Lower lobe of right lung (tissue), 2 donors: Measurements from ENCODE around the gene AGAP6. TPM values are rescaled to one million over a fixed set of nuclear protein-coding genes. Genes with fewer than 3 reads are reported as not detected.
"Not testable (repeated sequence)": the region's sequence is repeated elsewhere in the genome, so short reads cannot be mapped to it uniquely, and the experiment has no call there.

Experiments used
- ATAC-seq, 2 donors: fragments of 200-7000 bp; cut with Tn5 transposase; one replicate each; pipeline ENCODE4 v1.9.1; 2020 to 2022; ENCODE audit warnings: mild to moderate bottlenecking in 2 of 2, moderate library complexity in 2 of 2
- DNase-seq: peaks from one replicate; pipeline ENCODE4 v3.0.0-alpha.2; 2020
- H3K27ac ChIP-seq: fragments of 200-600 bp; one replicate; pipeline ENCODE4 v1.8.0; 2022
- H3K27me3 ChIP-seq: fragments of 200-600 bp; one replicate; pipeline ENCODE4 v1.8.0; 2022; ENCODE audit warnings: low read depth
- H3K36me3 ChIP-seq: fragments of 200-600 bp; one replicate; pipeline ENCODE4 v1.8.0; 2022; ENCODE audit warnings: mild to moderate bottlenecking
- H3K4me1 ChIP-seq: fragments of 200-600 bp; one replicate; pipeline ENCODE4 v1.8.0; 2022
- H3K4me3 ChIP-seq: fragments of 200-600 bp; one replicate; pipeline ENCODE4 v1.8.0; 2022; ENCODE audit warnings: mild to moderate bottlenecking
- H3K9me3 ChIP-seq: fragments of 200-600 bp; one replicate; pipeline ENCODE4 v1.8.0; 2022
- intact Hi-C: fragments of 100-400 bp; cut with DNase I; formaldehyde crosslinking; loops from one replicate; pipeline ENCODE4 v1.11.0; 2022
- long read RNA-seq: library from polyadenylated mRNA; unstranded; transcript quantifications from one replicate; pipeline ENCODE4 v2.0.0, GENCODE V29; 2021
- total RNA-seq: library from RNA; stranded (reverse); fragmentation: NEBNext Ultra II Directional; extraction: Animal tissue kit (Norgen Biotek cat#: 25700); gene quantifications from one replicate; pipeline ENCODE4 v1.2.1, GENCODE V29; 2021
- donor health status: DM: no; HTN: yes; CAD: no; lungs with severe emphysema.

Gene AGAP6
- 12.5 TPM for total RNA-seq
- long read RNA-seq, partial matches to known transcripts: 0 of 17 reads
- long read RNA-seq, other reads (novel, unspliced or antisense): 15 of 17 reads

GRCh38 chr10:49988376-49988775, at the start of gene AGAP6:
Gene AGAP6 (plus strand): TSS chr10:49988406. CDS start chr10:49988716, 310 bp downstream.
- H3K9me3 ChIP-seq, H3K4me3 ChIP-seq, DNase-seq, H3K27ac ChIP-seq, ATAC-seq, H3K4me1 ChIP-seq, H3K27me3 ChIP-seq, H3K36me3 ChIP-seq, intact Hi-C loops: not testable (repeated sequence)

DNA sequence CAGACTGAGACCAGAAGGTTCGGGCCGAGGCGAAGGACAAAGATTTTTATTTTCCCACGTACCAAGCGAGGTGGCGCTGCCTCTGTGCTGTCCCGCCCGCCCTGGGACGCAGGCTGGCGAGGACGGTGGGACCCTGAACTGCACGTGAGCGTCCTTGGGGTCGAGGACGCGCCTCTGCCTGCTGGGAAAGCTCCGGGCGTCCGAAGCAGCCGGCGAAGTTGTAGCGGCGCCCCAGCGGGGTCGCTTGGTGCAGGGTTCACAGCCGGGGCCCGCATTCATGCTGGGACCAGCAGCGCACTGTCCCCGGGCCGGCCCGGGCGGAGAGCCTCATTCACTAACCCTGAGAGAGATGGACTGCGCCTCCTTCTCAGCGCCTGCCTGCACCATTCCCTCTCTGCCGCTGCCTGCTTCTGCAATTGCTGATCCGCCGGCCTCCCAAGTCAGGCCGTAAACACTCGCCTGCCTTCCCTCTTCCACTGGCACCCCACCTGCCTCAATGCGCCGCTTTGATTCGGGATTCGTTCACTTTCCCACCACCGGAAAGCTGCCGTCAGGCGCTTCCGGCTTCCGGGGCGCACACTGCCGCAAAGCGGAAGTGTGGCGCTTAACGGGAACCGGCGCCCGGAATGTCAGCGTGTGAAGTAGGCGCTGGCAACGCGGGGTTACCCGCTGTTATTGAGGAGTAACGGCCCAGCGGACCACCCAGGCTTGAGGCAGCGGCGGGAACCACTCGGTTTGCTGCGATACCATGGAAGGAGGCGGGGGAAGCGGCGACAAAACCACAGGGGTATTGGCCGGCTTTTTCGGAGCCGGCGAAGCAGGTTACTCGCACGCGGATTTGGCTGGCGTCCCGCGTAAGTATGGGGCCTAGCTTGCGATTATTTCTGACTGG, 46.5 kb upstream of the AGAP6 start, which contains the start of the genes PARG and TIMM23B:
PARG (minus strand) TSS at position 581 of the 892 bp plus-strand sequence; CDS start at position 279, 302 bp downstream.
TIMM23B (plus strand) TSS at position 607 of the 892 bp plus-strand sequence; CDS start at position 749, 142 bp downstream.
- Histone ChIP-seq H3K27ac (peak within 1 kb of the TSS; percentile 75), H3K4me3 (peak within 1 kb of the TSS; percentile 78), H3K4me1 (peaks cover 18% of the 10 kb centered on the region)
- DNase-seq: peak; percentile 88
- H3K36me3 ChIP-seq, H3K27me3 ChIP-seq, intact Hi-C loops, H3K9me3 ChIP-seq: not testable (repeated sequence)
- ATAC-seq: peak; percentile 98 to 99

GRCh38 chr10:49942339-49942705, 45.9 kb upstream of the AGAP6 start:
- DNase-seq, H3K27me3 ChIP-seq, H3K9me3 ChIP-seq, intact Hi-C loops: not testable (repeated sequence)
- H3K27ac ChIP-seq: peak overlapping the region; percentile 75
- H3K4me1 ChIP-seq: peaks cover 18% of the 10 kb centered on the region
- peak in 1 of 2 donors; percentile 48 for ATAC-seq
- peaks cover 13% of the 10 kb centered on the region for H3K36me3 ChIP-seq
- peak overlapping the region; percentile 78 for H3K4me3 ChIP-seq

DNA sequence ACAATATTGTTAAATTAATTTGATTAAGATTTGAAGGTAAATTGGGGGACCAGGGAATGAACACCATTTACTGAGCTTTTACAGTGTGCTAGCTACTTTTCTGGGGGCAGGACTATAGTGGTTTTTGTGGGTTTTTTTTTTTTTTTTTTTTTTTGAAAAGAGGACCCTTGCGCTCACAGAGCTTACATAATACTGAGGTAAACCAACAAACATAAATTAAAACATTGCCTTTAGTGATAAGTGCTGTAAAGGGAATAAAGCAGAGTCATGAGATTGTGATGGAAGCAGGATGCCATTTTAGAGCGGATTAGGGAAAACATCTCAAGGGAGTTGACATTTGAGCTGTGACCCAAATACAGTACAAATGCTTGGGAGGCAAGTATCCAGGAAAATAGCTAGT, 44.6 kb upstream of the AGAP6 start:
- intact Hi-C loops: not testable (repeated sequence)

GRCh38 chr10:49948142-49948541, 40.1 kb upstream of the AGAP6 start:
- ATAC-seq, H3K4me1 ChIP-seq, intact Hi-C loops, H3K9me3 ChIP-seq, H3K4me3 ChIP-seq, H3K27ac ChIP-seq, DNase-seq, H3K27me3 ChIP-seq: not testable (repeated sequence)
- peaks cover 19% of the 10 kb centered on the region for H3K36me3 ChIP-seq

More for the DNA sequence above, 44.6 kb upstream of the AGAP6 start:
- not testable (repeated sequence) for DNase-seq, H3K27ac ChIP-seq, H3K27me3 ChIP-seq, ATAC-seq, H3K9me3 ChIP-seq, H3K4me3 ChIP-seq
- peaks cover 18% of the 10 kb centered on the region for H3K4me1 ChIP-seq
- peaks cover 19% of the 10 kb centered on the region for H3K36me3 ChIP-seq

GRCh38 chr10:49948737-49949136, 39.5 kb upstream of the AGAP6 start:
- ATAC-seq, H3K27me3 ChIP-seq, H3K9me3 ChIP-seq, H3K4me1 ChIP-seq, DNase-seq, H3K27ac ChIP-seq, intact Hi-C loops, H3K4me3 ChIP-seq: not testable (repeated sequence)
- H3K36me3 ChIP-seq: peaks cover 19% of the 10 kb centered on the region

DNA sequence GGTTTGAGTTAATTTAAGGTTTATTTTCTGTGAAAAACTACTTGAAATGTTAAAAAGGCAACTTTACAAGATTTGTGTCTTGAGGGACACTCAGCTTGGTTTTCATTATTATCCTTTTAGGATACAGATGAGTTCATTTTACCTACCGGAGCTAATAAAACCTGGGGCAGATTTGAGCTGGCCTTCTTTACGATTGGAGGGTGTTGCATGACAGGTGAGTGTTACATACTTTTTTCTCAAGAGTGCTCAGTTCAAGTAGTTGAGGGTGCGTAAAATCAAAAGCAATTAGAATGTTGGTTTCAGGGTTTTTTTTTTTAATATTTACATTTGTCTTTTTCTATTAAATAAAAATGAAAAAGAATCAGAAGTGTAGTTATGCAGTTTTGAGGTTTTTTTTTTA, 36.2 kb upstream of the AGAP6 start:
- H3K4me3 ChIP-seq, intact Hi-C loops, H3K4me1 ChIP-seq, H3K9me3 ChIP-seq, DNase-seq, H3K27me3 ChIP-seq, H3K27ac ChIP-seq: not testable (repeated sequence)
- peak in 1 of 2 donors; percentile 59 for ATAC-seq
- H3K36me3 ChIP-seq: peaks cover 25% of the 10 kb centered on the region

DNA sequence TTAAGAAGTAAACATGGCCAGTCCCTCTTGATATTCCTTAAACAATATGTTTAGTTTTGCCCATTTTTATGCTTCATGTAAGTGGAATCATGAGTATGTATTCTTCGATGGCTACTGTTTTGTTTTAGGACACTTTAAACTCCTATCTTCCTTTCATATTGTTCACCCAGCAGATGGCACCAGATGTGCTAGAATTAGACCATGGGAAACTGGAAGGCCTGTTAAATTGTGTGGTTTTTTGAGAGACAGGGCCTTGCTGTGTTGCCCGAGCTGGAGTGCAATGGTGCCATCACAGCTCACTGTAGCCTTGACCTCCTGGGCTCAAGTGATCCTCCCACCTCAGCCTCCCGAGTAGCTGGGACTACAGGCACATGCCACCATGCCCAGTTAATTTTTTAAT, 35.1 kb upstream of the AGAP6 start:
- H3K4me3 ChIP-seq, H3K27me3 ChIP-seq, DNase-seq, ATAC-seq, H3K4me1 ChIP-seq, H3K9me3 ChIP-seq, H3K27ac ChIP-seq, intact Hi-C loops: not testable (repeated sequence)
- H3K36me3 ChIP-seq: peaks cover 25% of the 10 kb centered on the region

- H3K36me3 ChIP-seq, H3K27me3 ChIP-seq, DNase-seq, H3K4me3 ChIP-seq, H3K9me3 ChIP-seq, intact Hi-C loops, H3K4me1 ChIP-seq, H3K27ac ChIP-seq, ATAC-seq: not testable (repeated sequence)
Measured at GRCh38 chr10:49970331-49970857, 17.8 kb upstream of the AGAP6 start.

DNA sequence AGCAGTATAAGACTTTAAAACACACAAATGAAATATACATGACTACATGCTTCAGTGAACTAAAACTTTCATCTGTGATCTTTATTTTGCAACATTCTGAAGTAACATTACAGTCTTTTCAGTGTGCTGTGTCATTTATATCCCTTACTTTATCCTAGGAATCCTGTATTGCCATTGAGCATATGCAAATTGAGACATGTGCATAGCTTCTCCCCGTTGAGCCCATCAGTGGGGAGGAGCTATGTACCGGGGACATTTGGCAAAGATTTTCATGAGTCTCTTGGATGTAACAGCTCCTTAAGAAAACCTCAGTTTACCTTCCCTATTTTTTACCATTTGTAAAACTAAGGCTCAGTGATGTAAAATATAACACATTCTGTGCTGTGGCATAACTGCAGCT, 16.7 kb upstream of the AGAP6 start:
- intact Hi-C loops, ATAC-seq: not testable (repeated sequence)

DNA sequence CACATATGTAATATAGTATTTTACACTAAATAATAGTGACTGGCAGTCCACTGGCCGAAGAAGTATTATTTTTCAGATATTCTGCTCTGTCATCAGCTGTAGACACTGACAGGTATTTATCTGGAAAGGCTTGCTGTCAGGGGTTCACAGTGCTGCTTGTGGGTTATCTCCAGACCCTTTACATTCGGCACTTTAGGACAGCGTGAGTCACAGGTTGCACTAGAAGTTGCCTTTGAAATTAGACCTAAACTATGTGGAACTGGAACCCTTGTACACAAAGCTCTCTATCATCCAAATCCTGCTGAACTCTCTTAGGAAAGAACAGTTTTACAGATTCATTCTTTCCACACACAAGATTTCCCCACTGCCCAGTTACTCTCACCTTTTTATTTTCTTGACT, 16.1 kb upstream of the AGAP6 start:
- intact Hi-C loops, H3K4me3 ChIP-seq, DNase-seq, H3K9me3 ChIP-seq, H3K4me1 ChIP-seq, H3K27me3 ChIP-seq, ATAC-seq, H3K36me3 ChIP-seq, H3K27ac ChIP-seq: not testable (repeated sequence)

More for the DNA sequence above, 16.7 kb upstream of the AGAP6 start:
- H3K4me3 ChIP-seq, H3K36me3 ChIP-seq, H3K4me1 ChIP-seq, DNase-seq, H3K9me3 ChIP-seq, H3K27me3 ChIP-seq, H3K27ac ChIP-seq: not testable (repeated sequence)

DNA sequence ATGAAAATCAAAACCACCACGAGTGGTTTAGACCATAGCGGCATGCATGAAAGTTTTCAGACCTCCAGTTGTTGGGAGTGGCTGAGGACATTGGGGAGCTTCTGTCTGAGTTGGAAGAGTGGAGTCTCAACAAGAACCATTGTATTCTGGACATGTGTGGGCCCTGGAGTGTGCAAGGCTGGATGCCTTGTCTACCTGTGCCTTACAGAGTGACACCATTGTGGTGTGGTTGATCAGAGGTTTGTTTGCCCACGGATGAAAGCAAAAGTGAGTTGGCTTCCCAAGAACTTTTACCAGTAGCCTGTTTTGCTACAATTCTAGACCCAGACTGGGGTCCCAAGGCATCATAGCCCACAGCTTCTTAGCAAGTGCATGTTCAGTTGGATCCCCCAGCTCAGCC, 10.4 kb upstream of the AGAP6 start:
- intact Hi-C loops, ATAC-seq, H3K9me3 ChIP-seq, H3K27me3 ChIP-seq, H3K36me3 ChIP-seq, H3K4me3 ChIP-seq, H3K4me1 ChIP-seq, DNase-seq, H3K27ac ChIP-seq: not testable (repeated sequence)

- H3K9me3 ChIP-seq, H3K27me3 ChIP-seq, H3K27ac ChIP-seq, ATAC-seq, DNase-seq, H3K4me3 ChIP-seq, H3K4me1 ChIP-seq, intact Hi-C loops, H3K36me3 ChIP-seq: not testable (repeated sequence)
Measured at GRCh38 chr10:49987207-49987606, 999 bp upstream of the AGAP6 start.
